HK-2 (cell line): ENCODE measurements around the gene WDR45B.

Experiments
- DNase-seq: peaks from one replicate; pipeline ENCODE4 v3.0.0-alpha.2; 2018; ENCODE audit not compliant: unreplicated experiment

WDR45B gene

DNA sequence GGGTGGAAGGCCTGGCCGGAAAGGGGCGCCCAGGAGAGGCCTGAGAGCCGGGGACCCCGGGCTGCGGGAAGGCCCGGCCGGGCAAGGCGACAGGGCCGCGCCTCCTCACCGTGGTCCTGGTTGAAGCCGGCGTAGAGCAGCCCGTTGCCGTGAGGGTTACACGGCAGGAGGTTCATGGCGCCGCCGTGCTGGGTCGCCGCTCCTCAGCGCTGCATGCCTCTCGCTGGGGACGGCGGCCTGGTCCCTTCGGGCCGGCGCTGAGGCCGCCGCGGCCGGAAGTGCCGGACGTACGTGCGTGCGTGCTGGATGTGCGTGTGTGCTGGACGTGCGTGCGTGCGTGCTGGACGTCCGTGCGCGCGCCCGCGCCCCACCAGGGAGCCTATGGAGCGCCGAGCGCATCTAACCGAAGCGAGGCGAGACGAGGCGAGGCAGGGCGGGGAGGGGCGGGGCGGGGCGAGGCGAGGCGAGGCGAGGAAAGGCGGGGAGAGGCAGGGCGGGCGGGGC, at the start of gene WDR45B:
WDR45B (minus strand) TSS at position 280 of the 504 bp plus-strand sequence; CDS start at position 176, 104 bp downstream.
- peak; percentile 98 for DNase-seq

GRCh38 chr17:82697808-82698064, 49.5 kb upstream of the WDR45B start:
- DNase-seq: no peak

- DNase-seq: no peak
Measured at GRCh38 chr17:82696916-82697807, 48.9 kb upstream of the WDR45B start.

- no peak for DNase-seq
Measured at GRCh38 chr17:82696259-82696658, 48.0 kb upstream of the WDR45B start.

DNA sequence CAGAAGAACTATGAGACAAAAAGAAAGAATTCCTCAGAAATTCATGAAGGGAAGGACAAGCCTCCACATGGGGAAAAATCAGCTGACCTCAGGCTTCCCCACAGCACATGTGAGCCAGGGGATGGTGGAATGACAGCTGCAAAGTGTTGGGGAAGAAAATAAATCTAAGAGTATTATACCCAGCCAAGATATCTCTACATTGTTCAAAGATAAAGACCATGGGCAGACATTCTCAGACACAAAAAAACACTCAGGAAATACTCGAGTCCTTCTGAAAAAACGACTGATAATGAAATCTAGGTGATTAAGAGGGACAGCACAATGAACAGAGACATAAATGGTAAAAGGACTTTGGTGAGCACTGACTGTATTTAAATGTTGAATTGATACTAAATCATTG, 46.4 kb upstream of the WDR45B start:
- DNase-seq: no peak

DNA sequence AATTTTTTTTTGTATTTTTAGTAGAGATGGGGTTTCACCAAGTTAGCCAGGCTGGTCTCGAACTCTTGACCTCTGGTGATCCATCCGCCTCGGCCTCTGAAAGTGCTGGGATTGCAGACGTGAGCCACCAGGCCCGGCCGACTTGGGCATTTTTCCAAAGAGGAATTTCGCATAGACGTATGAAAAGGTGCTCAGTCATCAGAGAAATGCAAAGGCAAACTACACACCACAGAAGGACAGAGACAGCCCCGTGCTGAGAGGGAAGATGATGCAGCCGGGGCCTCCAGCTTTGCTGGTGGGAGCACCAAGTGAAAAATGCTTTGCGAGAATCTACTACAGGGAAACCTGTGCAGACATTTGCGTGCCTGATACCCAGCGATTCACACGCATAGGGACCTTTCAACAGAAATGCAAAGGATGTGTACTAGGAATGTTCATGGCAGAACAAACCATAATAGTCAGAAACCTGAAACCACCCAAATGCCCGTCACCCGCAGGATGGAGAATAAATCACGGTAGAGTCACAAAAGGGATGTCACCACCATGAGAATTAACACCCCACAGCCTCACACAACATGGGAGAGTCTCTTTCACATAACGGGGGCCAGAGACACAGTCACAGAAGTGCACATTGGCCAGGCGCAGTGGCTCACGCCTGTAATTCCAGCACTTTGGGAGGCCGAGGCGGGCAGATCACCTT, 45.1 kb upstream of the WDR45B start:
- no peak for DNase-seq

DNA sequence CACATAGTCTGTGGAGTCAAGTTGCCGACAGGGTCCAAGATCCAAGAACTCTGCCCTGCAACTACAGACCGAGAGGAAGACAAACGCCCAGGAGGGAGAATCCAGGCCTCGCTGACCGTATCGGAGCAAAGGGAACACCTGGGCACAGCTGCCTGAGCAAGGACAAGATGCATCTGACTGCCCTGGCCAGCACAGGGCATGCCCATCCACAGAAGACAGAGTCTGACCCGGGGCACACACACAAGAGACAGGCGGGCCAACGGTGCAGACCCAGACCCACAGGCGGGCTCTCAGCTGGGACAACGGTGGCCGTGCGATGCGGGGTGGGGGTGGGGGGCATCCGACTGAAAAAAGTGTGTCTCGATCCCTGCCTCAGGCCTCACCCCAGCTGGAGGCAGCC, 44.0 kb upstream of the WDR45B start:
- no peak for DNase-seq

GRCh38 chr17:82691714-82692113, 43.5 kb upstream of the WDR45B start:
- no peak for DNase-seq

DNA sequence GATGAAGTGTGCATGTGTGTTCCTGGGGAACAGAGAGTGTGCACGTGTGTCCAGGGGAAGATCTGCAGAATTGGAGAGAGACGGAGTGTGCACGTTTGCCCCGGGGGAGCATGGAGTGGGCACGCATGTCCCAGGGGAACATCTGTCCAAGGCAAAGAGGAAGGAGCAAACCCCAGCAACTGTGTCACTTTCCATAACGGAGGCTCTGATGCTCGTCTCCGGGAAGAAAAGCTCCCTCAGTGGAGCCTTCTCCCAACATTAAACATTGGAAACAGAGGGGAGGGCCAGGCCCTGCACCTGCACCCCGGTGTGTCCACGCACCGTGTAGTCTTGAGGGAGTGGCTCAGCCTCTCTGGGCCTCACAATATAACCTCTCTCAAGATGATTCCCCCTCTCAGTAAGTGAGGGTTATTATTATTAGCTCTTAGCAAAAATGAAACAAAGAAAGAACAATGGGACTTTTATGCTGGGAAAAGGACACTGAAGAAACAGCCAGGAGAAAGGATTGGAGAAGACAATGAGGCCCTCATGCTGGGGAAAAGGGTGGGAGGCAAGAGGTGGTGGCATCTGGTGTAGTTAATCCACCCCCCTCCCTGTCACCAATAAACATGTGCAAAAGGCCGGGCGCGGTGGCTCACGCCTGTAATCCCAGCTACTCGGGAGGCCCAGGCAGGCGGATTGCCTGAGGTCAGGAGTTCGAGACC, 42.7 kb upstream of the WDR45B start:
- DNase-seq: no peak

- no peak for DNase-seq
Measured at GRCh38 chr17:82689077-82689476, 40.8 kb upstream of the WDR45B start.

GRCh38 chr17:82687871-82688270, 39.6 kb upstream of the WDR45B start:
- DNase-seq: no peak

- no peak for DNase-seq
Measured at GRCh38 chr17:82687375-82687861, 39.2 kb upstream of the WDR45B start.

- no peak for DNase-seq
Measured at GRCh38 chr17:82686366-82687324, 38.4 kb upstream of the WDR45B start.

DNA sequence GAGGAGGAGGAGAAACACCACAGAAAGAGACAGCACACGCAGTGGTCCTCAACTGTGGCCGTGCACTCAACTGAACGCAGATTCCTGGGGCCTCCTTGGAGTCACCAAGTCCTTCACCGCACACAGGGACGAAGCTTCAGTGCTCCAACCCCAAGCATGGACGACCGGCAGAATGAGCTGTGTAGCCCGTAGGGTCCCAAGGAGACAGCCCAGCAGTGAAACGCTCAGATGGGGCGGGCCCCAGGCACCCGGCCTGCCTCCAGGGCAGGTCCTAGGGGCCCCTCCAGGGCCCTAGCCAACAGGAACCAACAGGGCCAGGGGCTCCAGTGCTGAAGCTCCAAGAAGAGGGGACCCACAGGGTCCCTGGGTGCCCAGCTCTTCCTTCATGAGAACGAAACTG, 37.0 kb upstream of the WDR45B start:
- no peak for DNase-seq

DNA sequence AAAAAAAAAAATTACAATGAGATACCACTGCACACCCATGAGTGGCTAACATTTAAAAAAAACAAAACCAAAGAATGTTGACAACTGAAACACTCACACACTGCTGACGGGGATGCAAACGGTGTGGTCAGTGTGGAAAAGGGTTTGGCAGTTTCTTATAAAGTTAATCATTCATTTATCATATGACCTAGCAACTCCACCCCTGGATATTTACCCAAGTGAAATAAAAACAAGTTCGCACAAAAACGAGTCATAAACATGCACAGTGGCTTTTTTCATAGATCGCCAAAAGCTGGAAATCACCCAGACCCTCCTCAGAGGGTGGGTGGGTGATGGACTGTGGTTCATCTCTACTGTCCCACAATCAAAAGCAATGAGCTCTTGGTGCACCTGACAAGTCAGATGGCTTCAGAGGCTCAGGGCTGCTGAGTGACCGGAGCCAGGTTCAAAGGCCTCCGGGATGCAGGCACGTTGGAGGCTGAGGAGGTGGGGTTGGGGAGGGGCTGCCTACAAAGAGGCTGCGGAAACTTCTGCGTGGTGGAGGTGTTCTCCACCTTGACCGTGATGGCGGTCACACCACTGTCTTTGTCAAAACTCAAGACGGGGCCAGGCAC, 36.1 kb upstream of the WDR45B start:
- peak; percentile 36 for DNase-seq

DNA sequence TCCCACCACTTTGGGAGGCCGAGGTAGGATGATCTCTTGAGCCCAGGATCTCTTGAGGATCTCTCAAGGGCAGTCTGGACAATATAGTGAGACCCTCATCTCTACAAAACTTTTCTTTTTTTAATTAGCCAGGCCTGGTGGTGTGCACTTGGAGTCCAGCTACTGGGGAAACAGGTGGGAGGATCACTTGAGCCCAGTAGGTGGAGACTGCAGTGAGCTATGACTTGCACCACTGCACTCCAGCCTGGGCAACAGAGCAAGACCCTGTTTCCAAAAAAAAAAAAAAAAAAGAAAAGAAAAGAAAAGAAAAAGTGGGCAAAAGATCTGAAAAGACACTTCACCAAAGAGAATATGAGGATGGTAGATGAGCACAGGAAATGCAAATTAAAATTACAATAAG, 35.3 kb upstream of the WDR45B start:
- no peak for DNase-seq

GRCh38 chr17:82681547-82681946, 33.3 kb upstream of the WDR45B start:
- no peak for DNase-seq

DNA sequence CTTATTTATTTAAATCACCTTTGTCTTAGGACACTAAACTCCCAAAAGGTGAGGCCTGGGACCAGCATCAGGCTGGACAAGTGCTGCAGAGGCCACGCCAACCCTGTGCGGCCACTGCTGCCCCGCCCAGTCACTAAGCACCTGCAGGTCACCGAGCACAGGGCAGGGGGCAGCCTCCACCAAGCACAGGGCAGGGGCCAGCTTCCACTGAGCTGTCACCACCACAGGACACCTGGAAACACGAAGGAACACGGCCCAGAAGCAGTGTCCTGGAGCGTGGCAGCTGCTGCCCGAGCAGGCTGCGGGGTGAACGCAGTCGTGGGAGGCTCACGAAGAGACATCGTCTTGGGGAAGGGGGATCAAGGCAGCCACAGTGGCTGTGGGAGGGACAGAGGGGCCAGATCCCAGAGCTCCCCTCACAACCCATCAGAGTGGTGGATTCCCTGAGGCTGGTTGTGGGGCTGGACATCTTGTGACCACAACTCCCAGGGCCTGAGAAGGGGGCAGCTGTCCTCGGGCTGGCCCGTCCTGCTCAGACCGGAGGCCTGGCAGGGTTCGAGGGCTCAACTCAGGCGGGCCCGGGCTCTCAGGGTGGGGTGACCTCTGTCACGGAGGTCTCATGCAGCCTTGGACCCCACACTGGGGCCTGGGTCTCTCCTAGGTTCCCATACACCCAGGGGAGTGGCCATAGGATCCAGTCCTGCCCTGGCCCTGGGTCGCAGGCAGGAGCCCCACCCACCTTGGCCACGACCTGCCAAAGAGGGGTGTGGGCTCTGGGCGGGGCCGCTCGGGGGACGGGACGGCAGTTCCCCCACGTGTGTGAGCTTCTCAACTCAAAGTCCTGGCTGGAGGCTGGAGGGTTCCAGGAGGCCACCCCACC, 31.6 kb upstream of the WDR45B start:
- DNase-seq: no peak

GRCh38 chr17:82678265-82678891, 30.1 kb upstream of the WDR45B start:
- no peak for DNase-seq
